Mononuclear cell (primary cell): ENCODE measurements around the gene ZNF431. TPM values are rescaled to one million over a fixed set of nuclear protein-coding genes. Genes with fewer than 3 reads are reported as not detected.
"Not testable (repeated sequence)": the region's sequence is repeated elsewhere in the genome, so short reads cannot be mapped to it uniquely, and the experiment has no call there.

Experiments
- H3K27me3 ChIP-seq: 2 replicates; pipeline ENCODE4 v1.6.0; 2011; ENCODE audit warnings: low read length, control low read depth; ENCODE audit not compliant: insufficient read depth
- H3K4me1 ChIP-seq: 2 replicates; pipeline ENCODE4 v1.5.1; 2011; ENCODE audit warnings: mild to moderate bottlenecking, low read length, control low read depth; ENCODE audit not compliant: insufficient read depth
- H3K4me3 ChIP-seq: 2 replicates; pipeline ENCODE4 v1.5.1; 2011; ENCODE audit warnings: mild to moderate bottlenecking, low read length, moderate library complexity
- H3K9me3 ChIP-seq: 2 replicates; pipeline ENCODE4 v1.5.1; 2011; ENCODE audit warnings: low read depth, mild to moderate bottlenecking, control low read depth, low read length
- total RNA-seq: library from RNA; depleted of rRNA; stranded (reverse); fragments of >200 nt; gene quantifications from one replicate; pipeline ENCODE4 v1.2.3, GENCODE V29; 2012

ZNF431 gene
- total RNA-seq, 1 donor = 23.6 TPM

DNA sequence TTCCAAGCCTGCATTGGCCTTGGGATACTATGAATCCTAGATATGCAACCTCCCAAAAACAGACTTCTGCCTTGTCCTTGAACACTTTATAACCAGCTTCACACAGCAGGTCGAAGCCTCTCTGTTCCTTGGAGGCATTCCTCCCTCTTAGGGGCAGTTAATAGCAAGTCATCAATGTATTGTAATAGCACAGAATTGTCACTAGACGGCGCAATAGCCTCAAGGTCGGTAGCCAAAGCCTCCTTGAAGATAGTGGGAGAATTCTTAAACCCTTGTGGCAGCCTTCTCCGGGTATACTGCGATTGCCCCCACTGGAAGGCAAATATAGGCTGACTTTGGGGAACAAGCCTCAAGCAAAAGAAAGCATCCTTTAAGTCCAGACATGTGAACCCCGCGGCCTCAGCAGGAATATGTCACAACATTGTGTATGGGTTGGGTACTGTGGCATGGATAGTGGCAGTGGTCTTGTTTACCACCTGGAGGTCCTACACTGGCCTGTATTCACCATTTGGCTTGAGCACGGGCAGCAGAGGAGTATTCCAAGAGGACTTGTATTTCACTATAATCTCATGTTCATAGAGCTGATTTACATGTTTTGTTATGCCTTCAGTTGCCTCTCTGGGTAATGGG lies 61.1 kb downstream of the ZNF431 start:
- H3K27me3 ChIP-seq = no peaks in the 10 kb centered on the region
- H3K4me1 ChIP-seq = no peaks in the 10 kb centered on the region
- no peak overlapping the region for H3K4me3 ChIP-seq
- no peaks in the 10 kb centered on the region for H3K9me3 ChIP-seq

DNA sequence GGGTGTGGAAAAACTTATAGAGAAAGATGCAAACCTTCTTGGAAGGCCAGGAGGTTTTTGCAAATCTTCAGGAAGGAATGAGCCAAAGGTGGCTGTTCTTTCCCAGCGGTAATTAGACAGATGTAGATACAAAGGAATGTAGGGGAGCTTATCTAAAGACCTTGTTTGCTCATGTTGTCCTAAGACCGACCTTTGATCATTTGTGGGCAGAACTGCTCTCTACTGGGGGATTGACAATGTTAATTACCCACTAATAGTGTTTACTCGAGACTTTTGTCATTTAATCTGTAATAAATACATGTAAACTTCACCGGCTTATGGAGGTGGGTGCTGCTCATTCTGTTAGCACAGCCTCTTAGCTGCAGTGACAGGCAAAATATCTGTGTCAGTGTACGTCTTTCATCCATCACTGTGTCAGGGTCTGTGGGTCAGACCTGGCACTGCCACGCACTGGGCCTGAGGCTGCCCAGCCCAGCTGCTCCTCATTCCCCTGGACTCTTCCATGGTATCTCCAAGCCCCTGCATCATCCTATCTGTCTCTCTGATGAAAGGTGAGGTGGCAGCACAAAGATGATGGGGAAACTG lies 68.3 kb downstream of the ZNF431 start:
- H3K9me3 ChIP-seq = peaks cover 4% of the 10 kb centered on the region
- H3K4me1 ChIP-seq = no peaks in the 10 kb centered on the region
- no peaks in the 10 kb centered on the region for H3K27me3 ChIP-seq
- H3K4me3 ChIP-seq = no peak overlapping the region

DNA sequence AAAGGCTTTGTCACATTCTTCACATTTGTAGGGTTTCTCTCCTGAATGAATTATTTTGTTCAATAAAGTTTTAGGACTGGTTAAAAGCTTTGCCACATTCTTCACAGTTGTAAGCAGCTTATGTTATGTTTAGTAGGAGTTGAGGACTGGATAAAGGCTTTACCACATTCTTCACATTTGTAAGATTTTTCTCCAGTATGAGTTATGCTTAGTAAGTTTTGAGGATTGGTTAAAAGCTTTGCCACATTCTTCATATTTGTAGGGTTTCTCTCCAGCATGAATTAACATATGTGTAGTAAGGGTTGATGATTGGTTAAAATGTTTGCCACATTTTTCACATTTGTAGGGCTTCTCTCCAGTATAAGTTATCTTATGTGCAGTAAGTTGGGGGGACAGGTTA lies 79.9 kb downstream of the ZNF431 start:
- no peak overlapping the region for H3K4me3 ChIP-seq
- peaks cover 9% of the 10 kb centered on the region for H3K9me3 ChIP-seq
- no peaks in the 10 kb centered on the region for H3K27me3 ChIP-seq
- no peaks in the 10 kb centered on the region for H3K4me1 ChIP-seq

DNA sequence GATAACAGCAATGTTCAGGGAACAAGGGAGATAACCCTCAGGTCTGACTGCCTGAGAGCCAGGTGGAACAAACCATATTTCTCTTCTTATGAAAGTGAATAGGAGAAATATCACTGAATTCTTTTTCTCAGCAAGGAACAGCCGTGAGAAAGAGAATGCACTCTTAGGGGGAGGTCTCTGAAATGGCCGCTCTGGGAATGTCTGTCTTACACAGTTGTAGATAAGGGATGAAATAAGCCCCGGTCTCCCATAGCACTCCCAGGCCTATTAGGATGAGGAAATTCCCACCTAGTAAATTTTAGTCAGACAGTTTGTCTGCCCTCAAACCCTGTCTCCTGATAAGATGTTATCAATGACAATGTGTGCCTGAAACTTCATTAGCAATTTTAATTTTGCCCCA lies 88.1 kb downstream of the ZNF431 start:
- H3K4me1 ChIP-seq, H3K4me3 ChIP-seq, H3K27me3 ChIP-seq: not testable (repeated sequence)
- H3K9me3 ChIP-seq = peaks cover 22% of the 10 kb centered on the region

DNA sequence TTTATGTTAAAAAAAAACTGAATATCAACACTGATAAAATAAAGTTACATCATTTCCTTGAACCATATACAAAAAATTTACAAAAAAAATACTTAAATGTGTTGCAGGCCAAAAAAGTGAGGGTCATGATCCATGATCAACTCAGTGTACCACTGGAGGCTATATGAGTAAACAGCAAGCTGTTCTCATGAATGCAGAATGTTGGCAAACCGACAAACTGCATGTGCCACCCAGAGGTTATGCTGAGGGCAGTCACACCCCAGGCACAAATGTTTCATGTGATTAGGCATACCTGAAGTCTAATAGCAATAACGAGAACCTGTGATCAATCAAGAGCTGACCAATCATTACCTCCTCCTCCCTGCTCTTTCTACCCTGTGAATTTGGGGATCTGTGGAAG lies 91.9 kb downstream of the ZNF431 start:
- H3K4me3 ChIP-seq = no peak overlapping the region
- H3K4me1 ChIP-seq = no peaks in the 10 kb centered on the region
- peaks cover 19% of the 10 kb centered on the region for H3K9me3 ChIP-seq
- no peaks in the 10 kb centered on the region for H3K27me3 ChIP-seq

DNA sequence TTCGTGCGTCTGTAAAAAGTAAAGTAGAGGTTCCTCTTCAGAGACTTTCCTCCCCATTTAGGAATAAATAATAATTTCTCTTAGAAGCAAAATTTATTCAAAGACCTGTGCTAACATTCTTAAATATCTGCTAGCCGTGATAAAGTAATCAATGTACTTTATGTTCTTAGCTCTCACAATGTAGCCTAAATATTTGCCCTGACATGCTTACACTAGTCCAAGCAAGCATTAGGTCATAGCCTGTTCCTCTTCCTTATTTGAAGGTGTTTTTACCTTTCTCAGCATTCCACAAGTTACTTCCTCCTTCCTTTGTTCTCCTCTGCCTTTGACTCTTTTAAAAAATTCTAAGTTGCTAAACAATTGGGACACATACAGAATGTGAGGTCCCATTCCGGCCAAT lies 94.9 kb downstream of the ZNF431 start:
- H3K4me3 ChIP-seq, H3K4me1 ChIP-seq, H3K27me3 ChIP-seq, H3K9me3 ChIP-seq: not testable (repeated sequence)

DNA sequence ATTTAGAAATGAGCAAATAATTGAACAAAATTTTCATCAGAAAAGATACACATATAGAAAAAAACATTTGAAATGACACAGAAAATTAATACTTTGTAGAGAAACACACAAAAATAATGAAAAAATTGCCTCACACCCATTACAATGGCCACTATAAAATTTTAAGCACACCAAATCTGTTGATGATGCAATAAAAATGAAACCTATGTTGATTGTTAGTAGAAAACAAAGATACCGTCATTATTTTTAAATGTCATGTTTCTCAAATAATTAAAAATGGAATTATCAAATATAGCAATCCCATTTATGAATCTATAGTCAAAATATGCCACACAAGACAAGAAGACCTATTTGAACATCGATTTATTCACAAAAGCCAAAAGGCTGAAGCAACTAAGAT lies 96.8 kb downstream of the ZNF431 start:
- Histone ChIP-seq H3K4me3 (no peak overlapping the region), H3K9me3 (peaks cover 6% of the 10 kb centered on the region), H3K27me3 (no peaks in the 10 kb centered on the region), H3K4me1 (no peaks in the 10 kb centered on the region)

Other genes starting within 250 kb of the ZNF431 start
- 4.1 TPM for gene ZNF85, start 218.8 kb upstream of the ZNF431 start, total RNA-seq
- gene ZNF430, start 121.4 kb upstream of the ZNF431 start, total RNA-seq = 49.5 TPM
- gene ZNF714, start 59.8 kb upstream of the ZNF431 start, total RNA-seq = 14.2 TPM
- 33.4 TPM for gene ZNF708, start 187.4 kb downstream of the ZNF431 start, total RNA-seq
- gene ZNF738, start 217.0 kb downstream of the ZNF431 start, total RNA-seq = 4.2 TPM